Activated B cell treated with CpG ODN at 0.5 μM for 24 hours (primary cell): Measurements from ENCODE around the gene PHF23. TPM values are rescaled to one million over a fixed set of nuclear protein-coding genes. Genes with fewer than 3 reads are reported as not detected.

ENCODE experiments used
- ATAC-seq: fragments of 200-7000 bp; cut with Tn5 transposase; one replicate; pipeline ENCODE4 v1.10.0; 2021; ENCODE audit warnings: low read depth, mild to moderate bottlenecking, moderate library complexity
- CTCF ChIA-PET: fragments of 350-600 bp; sonication (Branson Sonifier 250); formaldehyde crosslinking; loops from one replicate; lab custom pipeline; 2021; ENCODE audit warnings: antibody characterized with exemption; lab: Charles Lee
- POLR2A ChIA-PET: fragments of 350-600 bp; sonication (Branson Sonifier 250); formaldehyde crosslinking; loops from one replicate; lab custom pipeline; 2021; ENCODE audit warnings: antibody characterized with exemption; lab: Charles Lee
- DNase-seq: peaks from one replicate; pipeline ENCODE4 v3.0.0; 2022
- H3K27ac Mint-ChIP-seq: one replicate; pipeline ENCODE4 v1.8.0; 2020; ENCODE audit warnings: mixed read lengths
- H3K27me3 Mint-ChIP-seq: one replicate; pipeline ENCODE4 v1.8.0; 2021; ENCODE audit warnings: mixed read lengths
- H3K36me3 Mint-ChIP-seq: one replicate; pipeline ENCODE4 v1.8.0; 2021; ENCODE audit warnings: low read depth, mixed read lengths
- H3K4me1 Mint-ChIP-seq: one replicate; pipeline ENCODE4 v1.8.0; 2021; ENCODE audit warnings: mixed read lengths
- H3K4me3 Mint-ChIP-seq: one replicate; pipeline ENCODE4 v1.8.0; 2020; ENCODE audit warnings: mild to moderate bottlenecking, mixed read lengths
- H3K9me3 Mint-ChIP-seq: one replicate; pipeline ENCODE4 v1.8.0; 2020; ENCODE audit warnings: mixed read lengths
- CTCF ChIP-seq: fragments of 200-600 bp; IDR thresholded peaks from one replicate; pipeline ENCODE4 v1.8.0; 2022; ENCODE audit warnings: antibody characterized with exemption, mild to moderate bottlenecking
- intact Hi-C: fragments of 100-400 bp; cut with micrococcal nuclease; formaldehyde crosslinking; loops from one replicate; pipeline ENCODE4 v1.15.1; 2024
- total RNA-seq: library from RNA; stranded (reverse); gene quantifications from 2 replicates; pipeline ENCODE4 v1.2.3, GENCODE V29; 2022

The PHF23 gene
- total RNA-seq, 1 donor from 2014 or later, result 46.6 TPM

- ATAC-seq, result no peak
Observed at GRCh38 chr17:7213895-7214299, 25.4 kb downstream of the PHF23 start.

GRCh38 chr17:7211491-7212273 is 27.6 kb downstream of the PHF23 start:
- no peak overlapping the region for H3K27ac Mint-ChIP-seq
- H3K27me3 Mint-ChIP-seq, result no peaks in the 10 kb centered on the region
- H3K4me3 Mint-ChIP-seq, result no peak overlapping the region
- POLR2A ChIA-PET, result interaction anchor here (0.6 kb wide), 1 partner anchor 224 kb away, joined by 3 read pairs; no protein-coding TSS in a partner anchor
- intact Hi-C loops, result loop anchor here (5.0 kb wide), 1 partner anchor 226 kb away; the partner anchor contains the start of genes FGF11 and TMEM102
- H3K4me1 Mint-ChIP-seq, result peaks cover 32% of the 10 kb centered on the region
- ATAC-seq (no peak), DNase-seq (no peak)
- no peak for TF ChIP-seq CTCF
- no peaks in the 10 kb centered on the region for H3K9me3 Mint-ChIP-seq
- CTCF ChIA-PET, result no interaction called here
- no peaks in the 10 kb centered on the region for H3K36me3 Mint-ChIP-seq

More at GRCh38 chr17:7213895-7214299, 25.4 kb downstream of the PHF23 start:
- Mint-ChIP-seq H3K4me1 (peaks cover 47% of the 10 kb centered on the region), H3K27me3 (no peaks in the 10 kb centered on the region), H3K9me3 (no peaks in the 10 kb centered on the region), H3K27ac (peak overlapping the region; percentile 94), H3K4me3 (peak overlapping the region; percentile 88), H3K36me3 (no peaks in the 10 kb centered on the region)
- CTCF ChIA-PET, result interaction anchor here (0.7 kb wide), 1 partner anchor 46 kb away, joined by 3 read pairs; no protein-coding TSS in a partner anchor
- intact Hi-C loops, result loop anchor here (1.0 to 5.0 kb wide), 7 partner anchors 9 to 223 kb away; partner anchors contain the start of genes DVL2, EIF5A, ELP5 and FGF11
- no peak for TF ChIP-seq CTCF
- DNase-seq, result no peak
- POLR2A ChIA-PET, result interaction anchor here (0.6 to 2.7 kb wide), 9 partner anchors 8 to 1728 kb away, joined by 3 to 21 read pairs (median 4); partner anchors contain the start of genes GABARAP and PHF23

- no peak for TF ChIP-seq CTCF
- Mint-ChIP-seq H3K27me3 (no peaks in the 10 kb centered on the region), H3K27ac (no peak overlapping the region), H3K4me3 (no peak overlapping the region), H3K4me1 (peaks cover 33% of the 10 kb centered on the region), H3K36me3 (peaks cover 2% of the 10 kb centered on the region), H3K9me3 (no peaks in the 10 kb centered on the region)
- POLR2A ChIA-PET, result interaction anchor here (0.5 to 1.0 kb wide), 3 partner anchors 10 to 647 kb away, joined by 3 to 8 read pairs (median 4); partner anchors contain the start of genes ACADVL and DLG4
- CTCF ChIA-PET, result no interaction called here
- intact Hi-C loops, result no loop called here
- DNase-seq, result no peak
- ATAC-seq, result no peak
Observed at GRCh38 chr17:7208754-7209460, 30.4 kb downstream of the PHF23 start.

- ChIA-PET POLR2A (interaction anchor here (0.5 to 1.0 kb wide), 3 partner anchors 11 to 34 kb away, joined by 3 to 12 read pairs (median 4); partner anchors contain the start of genes ACADVL, DLG4 and GABARAP), CTCF (no interaction called here)
- Mint-ChIP-seq H3K36me3 (peaks cover 2% of the 10 kb centered on the region), H3K27ac (no peak overlapping the region), H3K4me3 (no peak overlapping the region), H3K9me3 (no peaks in the 10 kb centered on the region), H3K27me3 (no peaks in the 10 kb centered on the region), H3K4me1 (peaks cover 30% of the 10 kb centered on the region)
- DNase-seq (no peak), ATAC-seq (no peak)
- no peak for TF ChIP-seq CTCF
- intact Hi-C loops, result no loop called here
Observed at GRCh38 chr17:7208027-7208571, 31.2 kb downstream of the PHF23 start.
